OCI-LY1 (cell line): Measurements from ENCODE around the gene ZNF296.

Source experiments
- EZH2 ChIP-seq: fragments of 200-600 bp; sonication (generic), shearing (Covaris generic); IDR thresholded peaks from 2 replicates; pipeline ENCODE4 v1.8.0; 2017; ENCODE audit warnings: borderline replicate concordance, mixed run types, mild to moderate bottlenecking, antibody characterized with exemption, low read length, moderate library complexity, mixed read lengths
- TF ChIP-seq, protein P1 (sequence below): fragments of 200-600 bp; sonication (generic), shearing (Covaris generic); IDR thresholded peaks from 2 replicates; pipeline ENCODE4 v1.5.1; 2017; ENCODE audit warnings: mild to moderate bottlenecking, antibody characterized with exemption, low read length, moderate library complexity, mixed read lengths

DNA sequence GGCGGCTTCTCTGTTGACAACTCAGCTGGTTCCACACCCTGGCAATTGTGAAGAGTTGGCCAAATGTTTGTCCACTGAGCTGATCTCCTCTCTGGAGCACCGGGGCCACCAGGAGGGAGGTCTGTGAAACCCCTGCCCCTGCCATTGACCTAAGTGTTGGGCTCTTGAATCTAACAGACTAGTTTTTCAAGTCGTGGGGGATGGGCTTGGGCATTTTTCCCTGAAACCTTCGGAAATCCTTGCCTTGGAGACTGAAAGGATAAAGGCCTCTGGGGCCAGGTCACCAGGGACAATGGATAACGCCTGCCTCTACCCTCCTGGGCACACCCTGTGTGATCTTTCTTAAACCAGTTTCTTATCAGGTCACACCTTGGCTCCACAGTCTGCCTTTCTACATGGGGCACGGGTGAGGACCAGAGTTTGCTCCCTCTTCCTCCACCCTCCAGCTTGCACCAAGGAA is 3.7 kb upstream of the ZNF296 start:
- TF ChIP-seq, protein P1, sequence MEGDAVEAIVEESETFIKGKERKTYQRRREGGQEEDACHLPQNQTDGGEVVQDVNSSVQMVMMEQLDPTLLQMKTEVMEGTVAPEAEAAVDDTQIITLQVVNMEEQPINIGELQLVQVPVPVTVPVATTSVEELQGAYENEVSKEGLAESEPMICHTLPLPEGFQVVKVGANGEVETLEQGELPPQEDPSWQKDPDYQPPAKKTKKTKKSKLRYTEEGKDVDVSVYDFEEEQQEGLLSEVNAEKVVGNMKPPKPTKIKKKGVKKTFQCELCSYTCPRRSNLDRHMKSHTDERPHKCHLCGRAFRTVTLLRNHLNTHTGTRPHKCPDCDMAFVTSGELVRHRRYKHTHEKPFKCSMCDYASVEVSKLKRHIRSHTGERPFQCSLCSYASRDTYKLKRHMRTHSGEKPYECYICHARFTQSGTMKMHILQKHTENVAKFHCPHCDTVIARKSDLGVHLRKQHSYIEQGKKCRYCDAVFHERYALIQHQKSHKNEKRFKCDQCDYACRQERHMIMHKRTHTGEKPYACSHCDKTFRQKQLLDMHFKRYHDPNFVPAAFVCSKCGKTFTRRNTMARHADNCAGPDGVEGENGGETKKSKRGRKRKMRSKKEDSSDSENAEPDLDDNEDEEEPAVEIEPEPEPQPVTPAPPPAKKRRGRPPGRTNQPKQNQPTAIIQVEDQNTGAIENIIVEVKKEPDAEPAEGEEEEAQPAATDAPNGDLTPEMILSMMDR: no peak
- no peak for TF ChIP-seq EZH2
